SK-N-SH treated with all-trans-retinoic acid at 6 μM for 48 hours (cell line): ENCODE data around the gene MRPS6.

Experiments used
- ATAC-seq: fragments of 200-7000 bp; cut with Tn5 transposase; 3 replicates; pipeline ENCODE4 v1.9.1; 2020; ENCODE audit warnings: mild to moderate bottlenecking, moderate library complexity
- ARNTL ChIP-seq: fragments of 450-650 bp; formaldehyde crosslinking; IDR thresholded peaks from 2 replicates; pipeline ENCODE4 v1.5.0; 2020; ENCODE audit warnings: low read depth, mild to moderate bottlenecking, moderate library complexity, borderline replicate concordance
- BACH2 ChIP-seq: fragments of 250-450 bp; sonication (Bioruptor Pico); IDR thresholded peaks from 2 replicates; pipeline ENCODE4 v1.9.0; 2021; ENCODE audit warnings: mild to moderate bottlenecking, borderline replicate concordance
- CSDC2 ChIP-seq: fragments of 250-450 bp; sonication (Bioruptor Pico); IDR thresholded peaks from 2 replicates; pipeline ENCODE4 v1.5.0; 2020; ENCODE audit warnings: mild to moderate bottlenecking, moderate library complexity
- CSRNP3 ChIP-seq: fragments of 250-450 bp; sonication (Bioruptor Pico); IDR thresholded peaks from 2 replicates; pipeline ENCODE4 v1.5.1; 2021; ENCODE audit warnings: mild to moderate bottlenecking, moderate library complexity
- GLIS3 ChIP-seq: fragments of 250-450 bp; sonication (Bioruptor Pico); IDR thresholded peaks from 2 replicates; pipeline ENCODE4 v1.5.0; 2020; ENCODE audit warnings: mild to moderate bottlenecking, moderate library complexity
- ISL1 ChIP-seq: fragments of 250-450 bp; sonication (Bioruptor Pico); IDR thresholded peaks from 2 replicates; pipeline ENCODE4 v2.1.2; 2022; ENCODE audit warnings: mild to moderate bottlenecking, moderate library complexity
- OSR1 ChIP-seq: fragments of 250-450 bp; sonication (Bioruptor Pico); IDR thresholded peaks from 2 replicates; pipeline ENCODE4 v1.8.0; 2022; ENCODE audit warnings: moderate library complexity, mild to moderate bottlenecking, inconsistent platforms
- PATZ1 ChIP-seq: fragments of 250-450 bp; sonication (Bioruptor Pico); IDR thresholded peaks from 2 replicates; pipeline ENCODE4 v1.8.0; 2020; ENCODE audit warnings: mild to moderate bottlenecking, moderate library complexity, borderline replicate concordance
- PPARA ChIP-seq: fragments of 250-450 bp; sonication (Bioruptor Pico); IDR thresholded peaks from 2 replicates; pipeline ENCODE4 v1.5.0; 2020; ENCODE audit warnings: mild to moderate bottlenecking, borderline replicate concordance
- RARB ChIP-seq: fragments of 250-450 bp; sonication (Bioruptor Pico); IDR thresholded peaks from 2 replicates; pipeline ENCODE4 v1.8.0; 2021; ENCODE audit warnings: mild to moderate bottlenecking, moderate library complexity
- SNAI2 ChIP-seq: fragments of 250-450 bp; sonication (Bioruptor Pico); IDR thresholded peaks from 2 replicates; pipeline ENCODE4 v1.5.0; 2020; ENCODE audit warnings: mild to moderate bottlenecking, moderate library complexity
- TCF4 ChIP-seq: fragments of 250-450 bp; sonication (Bioruptor Pico); IDR thresholded peaks from 2 replicates; pipeline ENCODE4 v1.8.0; 2021; ENCODE audit warnings: mild to moderate bottlenecking, moderate library complexity, borderline replicate concordance
- TOX ChIP-seq: fragments of 250-450 bp; sonication (Bioruptor Pico); IDR thresholded peaks from 2 replicates; pipeline ENCODE4 v1.8.0; 2021; ENCODE audit warnings: mild to moderate bottlenecking, moderate library complexity, borderline replicate concordance
- ZC3H10 ChIP-seq: fragments of 250-450 bp; sonication (Bioruptor Pico); IDR thresholded peaks from 2 replicates; pipeline ENCODE4 v1.5.1; 2021; ENCODE audit warnings: mild to moderate bottlenecking, moderate library complexity
- ZFP3 ChIP-seq: fragments of 250-450 bp; sonication (Bioruptor Pico); IDR thresholded peaks from 2 replicates; pipeline ENCODE4 v1.5.0; 2020; ENCODE audit warnings: mild to moderate bottlenecking, moderate library complexity
- ZFP30 ChIP-seq: fragments of 450-650 bp; formaldehyde crosslinking; IDR thresholded peaks from 2 replicates; pipeline ENCODE4 v1.5.0; 2022; ENCODE audit warnings: mild to moderate bottlenecking, moderate library complexity
- ZNF565 ChIP-seq: fragments of 450-650 bp; formaldehyde crosslinking; conservative IDR thresholded peaks from 2 replicates; pipeline ENCODE4 v1.5.0; 2020; ENCODE audit warnings: low read depth, mild to moderate bottlenecking, moderate library complexity
- ZNF70 ChIP-seq: fragments of 450-650 bp; formaldehyde crosslinking; IDR thresholded peaks from 2 replicates; pipeline ENCODE4 v1.5.0; 2020; ENCODE audit warnings: mild to moderate bottlenecking, moderate library complexity
- ZNF8 ChIP-seq: fragments of 450-650 bp; formaldehyde crosslinking; IDR thresholded peaks from 2 replicates; pipeline ENCODE4 v1.5.0; 2020; ENCODE audit warnings: mild to moderate bottlenecking, moderate library complexity
- TF ChIP-seq, protein P1 (sequence below): fragments of 250-450 bp; sonication (Bioruptor Pico); IDR thresholded peaks from 2 replicates; pipeline ENCODE4 v1.5.0; 2020; ENCODE audit warnings: mild to moderate bottlenecking, moderate library complexity
- TF ChIP-seq, protein P2 (sequence below): fragments of 250-450 bp; sonication (Bioruptor Pico); IDR thresholded peaks from 2 replicates; pipeline ENCODE4 v1.5.1; 2020; ENCODE audit warnings: low read depth, mild to moderate bottlenecking, moderate library complexity

The MRPS6 gene

DNA sequence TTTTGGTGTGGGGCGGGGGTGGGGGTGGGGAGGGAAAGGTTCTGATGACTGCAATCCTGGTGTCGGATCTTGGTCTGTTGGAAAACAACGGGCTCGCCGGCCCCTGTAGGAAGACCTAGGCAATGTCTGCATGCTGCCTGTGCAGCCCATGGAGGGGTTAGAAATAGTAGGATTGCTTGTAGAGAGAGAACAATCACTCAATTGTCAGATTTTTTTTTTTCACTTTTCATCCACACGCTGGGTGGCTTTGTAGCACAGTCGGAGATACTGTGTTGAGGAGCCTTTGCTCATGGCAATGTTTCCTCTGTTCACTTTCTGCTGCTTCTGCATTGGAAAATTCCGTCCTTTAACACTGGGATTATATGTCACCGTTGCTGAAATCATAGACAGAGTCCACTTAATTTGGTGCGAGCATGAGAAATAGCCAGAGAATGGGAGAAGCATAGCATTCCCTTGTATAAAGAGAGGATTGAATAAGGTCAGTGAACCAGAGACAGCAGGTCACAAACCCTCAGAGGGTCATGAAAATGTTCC, 107.5 kb downstream of the MRPS6 start:
- no peak for TF ChIP-seq ZFP3 (CRISPR knock-in tag)
- no peak for TF ChIP-seq ZC3H10 (CRISPR knock-in tag)
- no peak for TF ChIP-seq OSR1 (CRISPR knock-in tag)
- TF ChIP-seq ISL1 = no peak
- no peak for TF ChIP-seq RARB
- TF ChIP-seq CSRNP3 (CRISPR knock-in tag) = no peak
- TF ChIP-seq ZNF8 (CRISPR knock-in tag) = no peak
- TF ChIP-seq TOX (CRISPR knock-in tag) = no peak
- no peak for ATAC-seq

- ATAC-seq = no peak
- TF ChIP-seq ZFP30 (CRISPR knock-in tag) (no peak), ZFP3 (CRISPR knock-in tag) (no peak), CSRNP3 (CRISPR knock-in tag) (no peak), OSR1 (CRISPR knock-in tag) (no peak), BACH2 (CRISPR knock-in tag) (no peak), TCF4 (CRISPR knock-in tag) (no peak), ARNTL (CRISPR knock-in tag) (no peak), ISL1 (no peak), ZNF8 (CRISPR knock-in tag) (no peak), ZNF70 (CRISPR knock-in tag) (no peak)
- TF ChIP-seq, all 23 proteins: peak for 0
Measured at GRCh38 chr21:34181431-34182039, 108.2 kb downstream of the MRPS6 start.

DNA sequence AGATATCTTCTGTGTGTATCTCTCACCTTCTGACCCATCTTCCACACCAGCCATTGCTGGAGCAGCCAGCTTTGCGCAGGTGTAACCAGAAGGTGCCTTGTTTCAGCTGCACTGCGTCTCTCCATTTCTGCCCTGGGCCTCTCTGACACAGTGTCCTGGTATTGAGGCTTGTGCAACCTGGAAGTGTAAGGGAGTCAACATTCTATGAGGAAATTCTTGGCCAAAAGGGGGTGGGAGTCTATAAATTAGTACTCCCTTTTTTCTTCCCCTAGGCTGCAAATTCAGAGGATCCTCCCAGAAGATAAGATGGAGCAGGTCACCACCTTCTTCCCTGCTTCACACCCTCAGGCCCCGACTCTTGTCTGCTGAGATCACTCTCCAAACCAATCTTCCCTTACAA, 109.1 kb downstream of the MRPS6 start:
- TF ChIP-seq ZFP30 (CRISPR knock-in tag) = no peak
- TF ChIP-seq ZNF70 (CRISPR knock-in tag) = no peak
- TF ChIP-seq, protein P1, sequence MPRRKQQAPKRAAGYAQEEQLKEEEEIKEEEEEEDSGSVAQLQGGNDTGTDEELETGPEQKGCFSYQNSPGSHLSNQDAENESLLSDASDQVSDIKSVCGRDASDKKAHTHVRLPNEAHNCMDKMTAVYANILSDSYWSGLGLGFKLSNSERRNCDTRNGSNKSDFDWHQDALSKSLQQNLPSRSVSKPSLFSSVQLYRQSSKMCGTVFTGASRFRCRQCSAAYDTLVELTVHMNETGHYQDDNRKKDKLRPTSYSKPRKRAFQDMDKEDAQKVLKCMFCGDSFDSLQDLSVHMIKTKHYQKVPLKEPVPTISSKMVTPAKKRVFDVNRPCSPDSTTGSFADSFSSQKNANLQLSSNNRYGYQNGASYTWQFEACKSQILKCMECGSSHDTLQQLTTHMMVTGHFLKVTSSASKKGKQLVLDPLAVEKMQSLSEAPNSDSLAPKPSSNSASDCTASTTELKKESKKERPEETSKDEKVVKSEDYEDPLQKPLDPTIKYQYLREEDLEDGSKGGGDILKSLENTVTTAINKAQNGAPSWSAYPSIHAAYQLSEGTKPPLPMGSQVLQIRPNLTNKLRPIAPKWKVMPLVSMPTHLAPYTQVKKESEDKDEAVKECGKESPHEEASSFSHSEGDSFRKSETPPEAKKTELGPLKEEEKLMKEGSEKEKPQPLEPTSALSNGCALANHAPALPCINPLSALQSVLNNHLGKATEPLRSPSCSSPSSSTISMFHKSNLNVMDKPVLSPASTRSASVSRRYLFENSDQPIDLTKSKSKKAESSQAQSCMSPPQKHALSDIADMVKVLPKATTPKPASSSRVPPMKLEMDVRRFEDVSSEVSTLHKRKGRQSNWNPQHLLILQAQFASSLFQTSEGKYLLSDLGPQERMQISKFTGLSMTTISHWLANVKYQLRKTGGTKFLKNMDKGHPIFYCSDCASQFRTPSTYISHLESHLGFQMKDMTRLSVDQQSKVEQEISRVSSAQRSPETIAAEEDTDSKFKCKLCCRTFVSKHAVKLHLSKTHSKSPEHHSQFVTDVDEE (CRISPR knock-in tag) = no peak
- no peak for TF ChIP-seq BACH2 (CRISPR knock-in tag)
- TF ChIP-seq, protein P2, sequence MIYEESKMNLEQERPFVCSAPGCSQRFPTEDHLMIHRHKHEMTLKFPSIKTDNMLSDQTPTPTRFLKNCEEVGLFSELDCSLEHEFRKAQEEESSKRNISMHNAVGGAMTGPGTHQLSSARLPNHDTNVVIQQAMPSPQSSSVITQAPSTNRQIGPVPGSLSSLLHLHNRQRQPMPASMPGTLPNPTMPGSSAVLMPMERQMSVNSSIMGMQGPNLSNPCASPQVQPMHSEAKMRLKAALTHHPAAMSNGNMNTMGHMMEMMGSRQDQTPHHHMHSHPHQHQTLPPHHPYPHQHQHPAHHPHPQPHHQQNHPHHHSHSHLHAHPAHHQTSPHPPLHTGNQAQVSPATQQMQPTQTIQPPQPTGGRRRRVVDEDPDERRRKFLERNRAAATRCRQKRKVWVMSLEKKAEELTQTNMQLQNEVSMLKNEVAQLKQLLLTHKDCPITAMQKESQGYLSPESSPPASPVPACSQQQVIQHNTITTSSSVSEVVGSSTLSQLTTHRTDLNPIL (CRISPR knock-in tag) = no peak
- no peak for TF ChIP-seq OSR1 (CRISPR knock-in tag)
- TF ChIP-seq PATZ1 = no peak
- no peak for TF ChIP-seq SNAI2
- TF ChIP-seq CSRNP3 (CRISPR knock-in tag) = no peak
- no peak for TF ChIP-seq ZFP3 (CRISPR knock-in tag)
- no peak for TF ChIP-seq ZNF565 (CRISPR knock-in tag)
- TF ChIP-seq CSDC2 (CRISPR knock-in tag) = no peak
- TF ChIP-seq GLIS3 (CRISPR knock-in tag) = no peak
- TF ChIP-seq ZNF8 (CRISPR knock-in tag) = no peak
- no peak for TF ChIP-seq PPARA (CRISPR knock-in tag)
- ATAC-seq = no peak
